GM12873 (cell line): ENCODE measurements around the gene DAD1.

Source experiments
- TF ChIP-seq, protein P1 (sequence below): IDR thresholded peaks from 2 replicates; pipeline ENCODE4 v1.5.1; 2012; ENCODE audit warnings: low read depth, mild to moderate bottlenecking, moderate library complexity, low read length, control low read depth; ENCODE audit not compliant: insufficient read depth; ENCODE audit errors: missing control alignments

DAD1 gene

DNA sequence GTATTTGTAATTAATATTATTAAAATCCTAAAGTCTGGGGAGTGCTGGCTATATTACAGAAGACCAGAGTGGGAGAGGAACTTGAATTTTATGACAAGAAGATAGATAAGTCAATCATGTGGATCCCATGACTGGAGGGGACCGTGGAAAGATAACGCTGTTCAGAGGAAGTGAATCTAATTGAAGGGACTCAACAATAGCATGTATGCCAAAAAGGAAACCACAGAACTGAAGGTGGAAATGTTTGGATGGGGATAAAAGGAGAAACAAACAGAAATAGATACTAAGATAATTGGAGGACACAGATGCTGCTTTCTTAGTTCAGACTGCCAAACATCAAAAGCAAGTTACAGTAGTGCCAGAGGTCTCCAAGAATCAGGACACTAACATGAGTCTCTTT lies 34.0 kb upstream of the DAD1 start:
- TF ChIP-seq, protein P1, sequence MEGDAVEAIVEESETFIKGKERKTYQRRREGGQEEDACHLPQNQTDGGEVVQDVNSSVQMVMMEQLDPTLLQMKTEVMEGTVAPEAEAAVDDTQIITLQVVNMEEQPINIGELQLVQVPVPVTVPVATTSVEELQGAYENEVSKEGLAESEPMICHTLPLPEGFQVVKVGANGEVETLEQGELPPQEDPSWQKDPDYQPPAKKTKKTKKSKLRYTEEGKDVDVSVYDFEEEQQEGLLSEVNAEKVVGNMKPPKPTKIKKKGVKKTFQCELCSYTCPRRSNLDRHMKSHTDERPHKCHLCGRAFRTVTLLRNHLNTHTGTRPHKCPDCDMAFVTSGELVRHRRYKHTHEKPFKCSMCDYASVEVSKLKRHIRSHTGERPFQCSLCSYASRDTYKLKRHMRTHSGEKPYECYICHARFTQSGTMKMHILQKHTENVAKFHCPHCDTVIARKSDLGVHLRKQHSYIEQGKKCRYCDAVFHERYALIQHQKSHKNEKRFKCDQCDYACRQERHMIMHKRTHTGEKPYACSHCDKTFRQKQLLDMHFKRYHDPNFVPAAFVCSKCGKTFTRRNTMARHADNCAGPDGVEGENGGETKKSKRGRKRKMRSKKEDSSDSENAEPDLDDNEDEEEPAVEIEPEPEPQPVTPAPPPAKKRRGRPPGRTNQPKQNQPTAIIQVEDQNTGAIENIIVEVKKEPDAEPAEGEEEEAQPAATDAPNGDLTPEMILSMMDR, result no peak

DNA sequence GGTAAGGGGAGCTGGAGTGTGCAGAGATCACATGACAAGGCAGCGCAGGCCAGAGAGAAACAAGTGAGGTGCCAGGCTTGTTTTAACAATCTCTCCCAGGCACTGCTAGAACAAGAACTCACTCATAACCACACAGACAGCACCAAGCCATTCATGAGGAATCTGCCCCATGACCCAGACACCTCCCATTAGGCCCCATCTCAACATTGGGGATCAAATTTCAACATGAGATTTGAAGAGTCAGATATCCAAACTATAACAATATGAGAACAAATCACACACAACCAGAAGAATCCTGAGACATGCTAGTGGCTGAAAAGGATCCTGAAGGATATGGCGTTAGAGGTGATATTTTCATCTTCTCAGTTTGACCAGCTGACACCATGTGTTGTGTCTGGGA lies 33.2 kb upstream of the DAD1 start:
- TF ChIP-seq, protein P1, result no peak

DNA sequence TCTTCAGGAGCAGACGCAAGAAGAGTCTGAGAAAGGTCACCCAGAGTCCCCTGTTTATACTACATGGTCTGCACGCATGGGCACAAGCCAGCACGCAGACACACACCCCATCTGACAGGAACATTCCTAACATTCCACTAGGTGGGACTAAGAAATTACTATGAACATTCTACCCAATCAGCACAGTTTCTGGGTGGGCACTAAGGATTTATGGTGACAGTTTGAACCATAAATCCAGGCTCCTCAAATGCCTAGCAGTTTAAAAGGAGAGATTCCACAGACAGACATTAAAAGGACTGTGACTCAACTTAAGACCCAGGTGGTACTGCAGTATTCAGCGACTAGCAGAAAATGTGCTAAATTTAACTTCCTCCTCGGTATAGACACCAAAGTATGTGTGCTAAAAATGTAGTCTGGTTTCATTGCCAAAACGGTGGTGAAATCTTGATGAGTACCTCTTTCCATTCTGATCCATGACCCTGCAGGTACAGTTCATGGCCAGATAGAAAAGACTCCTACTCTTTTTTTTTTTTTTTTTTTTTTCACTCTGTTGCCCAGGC lies 25.3 kb upstream of the DAD1 start:
- TF ChIP-seq, protein P1, result no peak

DNA sequence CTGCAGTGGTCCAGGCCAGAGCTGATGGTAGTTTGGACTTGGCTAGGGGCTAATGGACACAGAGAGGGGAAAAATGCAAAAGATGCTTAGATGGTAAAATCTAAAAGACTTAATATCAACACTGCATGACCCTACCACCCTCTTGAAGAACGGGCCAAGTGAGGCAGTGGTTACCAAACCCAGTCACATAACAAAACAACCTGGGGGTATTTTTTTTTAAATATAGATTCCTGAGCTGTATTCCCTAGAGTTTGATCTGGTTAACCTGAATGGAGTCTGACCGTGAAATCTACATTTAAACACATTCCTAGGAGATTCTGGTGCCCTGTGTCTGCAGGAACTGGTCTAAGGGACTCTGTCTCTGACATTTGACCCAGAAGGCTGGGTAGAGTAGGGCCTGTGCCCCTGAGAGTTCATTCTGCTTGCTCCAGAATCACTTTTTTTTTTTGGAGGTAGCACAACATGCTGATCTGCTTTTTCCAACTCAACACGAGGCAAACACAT lies 24.8 kb upstream of the DAD1 start:
- TF ChIP-seq, protein P1, result no peak

DNA sequence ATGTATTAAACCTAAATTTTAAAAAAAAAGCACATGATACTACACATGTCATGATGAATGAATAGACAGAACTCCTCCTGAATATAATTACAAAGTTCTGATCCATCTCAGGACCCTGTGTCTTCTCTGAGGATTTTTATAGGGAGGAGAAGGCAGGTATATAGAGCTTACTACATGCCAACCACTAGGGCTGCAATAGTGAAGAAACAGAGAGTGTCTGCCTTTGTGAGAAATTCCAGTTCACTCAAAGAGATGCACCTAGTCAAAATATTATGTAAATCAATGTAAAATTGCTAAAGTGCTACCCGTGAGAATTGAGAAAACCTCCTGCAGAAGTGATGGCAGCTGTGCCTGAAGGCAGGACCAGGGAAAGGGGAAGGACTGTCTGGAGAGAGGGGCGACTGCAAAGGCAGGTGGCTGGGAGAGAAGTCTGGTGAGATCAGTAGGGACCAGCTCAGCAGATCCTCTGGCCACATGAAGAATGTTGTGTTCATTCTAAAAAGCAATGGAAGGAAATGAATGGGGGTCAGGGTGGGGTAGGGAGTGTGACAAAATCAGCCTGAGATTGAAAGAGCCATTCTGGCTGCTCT lies 24.2 kb upstream of the DAD1 start:
- TF ChIP-seq, protein P1, result no peak

DNA sequence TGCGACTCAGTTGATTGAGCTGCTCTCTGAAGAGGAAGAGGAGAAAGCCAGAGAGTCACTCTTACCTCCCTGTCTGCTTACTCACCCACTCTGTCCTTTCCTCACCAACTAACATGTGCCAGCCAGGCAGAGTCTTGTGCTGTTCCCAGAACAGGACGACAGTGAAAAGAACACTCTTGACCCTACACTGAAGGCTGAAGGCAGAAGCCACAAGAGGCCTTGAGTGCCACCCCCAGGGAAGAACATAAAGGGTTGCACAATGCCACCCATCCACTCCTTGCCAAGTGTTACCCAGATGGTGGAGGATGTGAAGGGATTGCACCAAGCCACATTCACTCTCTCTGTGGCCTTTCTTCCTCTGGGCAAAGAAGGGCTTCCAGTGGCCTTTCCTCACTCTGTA lies 21.9 kb upstream of the DAD1 start:
- TF ChIP-seq, protein P1, result no peak

DNA sequence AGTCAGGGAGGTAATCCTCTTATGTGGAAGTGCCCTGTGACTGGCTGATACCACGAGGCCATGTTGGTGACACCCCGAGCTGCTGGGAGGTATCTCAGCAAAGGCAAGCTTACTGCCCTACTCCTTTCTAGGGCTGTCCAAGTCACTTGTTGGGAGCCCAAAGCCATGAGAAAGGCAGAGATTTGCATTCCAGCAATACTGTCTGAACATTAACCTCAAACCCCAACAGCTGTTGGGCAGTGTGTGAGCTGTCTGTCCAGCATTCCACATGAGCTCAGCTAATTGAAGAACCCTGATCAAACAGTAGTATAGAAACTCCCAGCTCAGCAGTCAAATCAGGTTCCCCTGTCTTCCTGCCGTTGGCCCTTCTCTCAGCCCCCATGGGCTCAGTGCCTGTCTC lies 18.3 kb upstream of the DAD1 start:
- TF ChIP-seq, protein P1, result no peak
